ENCODE measurements around the gene C20orf202. TPM values are rescaled to one million over a fixed set of nuclear protein-coding genes. Genes with fewer than 3 reads are reported as not detected.

The C20orf202 gene
- total RNA-seq, 1 donor from 2014 or later: 0.14 TPM

DNA sequence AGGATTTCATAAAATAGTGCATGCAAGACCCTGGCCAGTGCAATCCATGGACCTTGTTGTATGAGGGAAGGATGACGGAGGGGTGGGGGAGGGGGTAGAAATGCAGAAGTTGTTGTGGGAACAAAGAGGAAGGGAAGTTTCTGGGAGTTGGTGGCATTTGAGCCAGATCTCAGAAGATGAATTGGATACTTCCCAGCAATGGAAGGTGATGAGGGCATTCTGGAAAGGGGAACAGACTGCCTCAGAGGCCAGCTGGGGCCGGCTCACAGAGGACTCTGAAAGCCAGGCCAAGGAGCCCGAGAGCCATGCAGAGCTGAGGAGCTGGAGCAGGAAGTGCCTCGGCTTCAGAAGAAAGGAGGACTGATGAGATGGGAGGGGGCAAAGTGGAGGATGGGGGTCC, 21.1 kb upstream of the C20orf202 start:
- DNase-seq (ENCODE audit: missing footprints): no peak
- no peak for ATAC-seq
- intact Hi-C loops (cut with DNase I): no loop called here

DNA sequence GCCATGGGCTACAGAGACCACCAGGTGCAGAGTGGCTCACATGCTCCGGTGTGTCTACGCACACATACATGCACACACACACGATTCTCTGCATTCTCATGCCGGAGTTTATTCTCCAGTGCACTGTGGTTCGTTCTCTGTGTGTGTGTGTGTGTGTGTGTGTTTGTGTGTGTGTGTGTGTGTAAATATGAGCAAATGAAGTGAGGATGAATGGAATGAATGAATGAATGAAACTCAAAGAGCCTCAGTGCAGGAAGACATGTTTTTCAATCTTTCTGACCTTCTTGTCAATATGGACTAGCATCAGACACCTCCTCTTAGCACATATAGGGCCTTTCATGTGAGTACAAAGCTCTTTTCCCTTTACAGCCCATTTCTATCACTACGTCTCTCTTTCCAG, 20.1 kb upstream of the C20orf202 start:
- intact Hi-C loops (cut with DNase I): no loop called here
- ATAC-seq (no peak), DNase-seq (ENCODE audit: missing footprints) (no peak)

DNA sequence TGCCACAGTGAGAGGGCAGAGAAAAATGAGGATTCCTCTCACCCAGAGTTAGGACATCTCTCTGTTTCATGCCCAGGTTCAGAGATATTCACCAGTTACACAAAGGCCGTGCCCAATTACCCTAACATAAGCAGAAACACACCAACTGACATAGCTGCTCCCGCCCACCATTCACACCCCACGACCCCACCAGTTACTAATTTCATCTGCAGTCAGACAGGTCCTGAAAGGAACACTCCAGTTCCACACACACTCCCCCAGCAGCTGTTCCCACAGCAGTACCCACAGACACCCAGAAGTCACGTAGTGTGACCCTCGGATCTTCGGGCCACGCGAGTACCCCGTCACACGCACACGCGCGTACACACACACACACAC, 19.0 kb upstream of the C20orf202 start:
- no peak for DNase-seq (ENCODE audit: missing footprints)
- intact Hi-C loops (cut with DNase I): no loop called here
- no peak for ATAC-seq

DNA sequence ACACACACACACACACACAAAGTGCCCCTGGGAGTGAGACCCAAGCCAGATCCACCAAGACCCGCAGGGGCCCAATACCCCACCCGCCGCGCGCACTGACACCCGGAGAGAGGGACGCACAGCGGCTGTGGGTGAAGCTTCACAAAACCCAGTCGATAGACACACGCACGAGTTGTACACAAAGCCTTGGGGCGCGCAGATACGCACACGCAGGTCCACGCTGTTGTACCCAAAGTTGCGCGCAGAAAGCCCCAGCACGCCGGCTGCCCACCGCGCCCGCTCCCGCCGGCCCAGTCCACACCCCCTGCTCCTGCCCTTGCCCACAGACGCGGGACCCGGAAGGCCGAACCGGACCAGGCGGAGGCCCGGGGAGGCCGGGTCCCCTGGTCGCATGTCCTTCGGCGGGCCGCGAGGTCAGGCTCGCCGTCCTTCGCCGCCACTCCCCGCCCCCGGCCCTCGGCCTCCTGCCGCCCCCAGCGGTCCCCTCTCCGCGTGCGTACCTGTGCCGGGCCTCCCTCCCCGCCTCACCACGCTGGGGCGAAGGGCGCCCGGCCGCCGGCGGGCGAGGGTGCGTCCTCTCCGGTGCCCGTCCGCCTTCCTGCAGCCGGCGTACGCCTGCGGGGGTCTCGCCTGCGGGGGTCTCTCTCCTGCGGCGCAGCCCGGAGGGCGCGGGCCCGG, 18.5 kb upstream of the C20orf202 start, which contains the start of gene TMEM74B:
TMEM74B (minus strand) TSS at position 344 of the 678 bp plus-strand sequence. CDS start 1,180 bp downstream, outside the sequence.
- DNase-seq (ENCODE audit: missing footprints) (no peak), ATAC-seq (no peak)
- intact Hi-C loops (cut with DNase I): no loop called here

DNA sequence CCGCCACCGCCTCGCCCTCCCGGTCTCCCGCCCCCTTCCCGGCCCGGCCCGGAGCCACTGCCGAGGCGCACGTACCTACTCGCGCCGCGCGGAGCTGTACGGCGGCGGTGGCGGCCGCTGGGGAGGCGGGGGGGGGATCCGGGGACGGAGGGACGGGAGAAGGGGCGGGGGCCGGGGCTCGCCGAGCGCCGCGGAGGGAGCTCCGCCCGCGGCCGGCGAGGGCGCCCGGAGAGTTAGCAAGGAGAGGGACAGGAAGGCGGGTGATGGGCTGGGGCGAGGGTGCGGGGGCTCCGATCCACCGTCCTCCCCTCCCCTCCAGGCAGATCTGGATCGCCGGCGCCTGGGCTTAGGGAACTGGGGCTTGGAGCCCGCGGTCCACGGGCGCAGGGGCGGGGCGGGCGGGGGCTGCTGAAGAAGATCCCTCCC, 17.9 kb upstream of the C20orf202 start:
- peak; percentile 21 for ATAC-seq
- no peak for DNase-seq (ENCODE audit: missing footprints)
- intact Hi-C loops (cut with DNase I): no loop called here

DNA sequence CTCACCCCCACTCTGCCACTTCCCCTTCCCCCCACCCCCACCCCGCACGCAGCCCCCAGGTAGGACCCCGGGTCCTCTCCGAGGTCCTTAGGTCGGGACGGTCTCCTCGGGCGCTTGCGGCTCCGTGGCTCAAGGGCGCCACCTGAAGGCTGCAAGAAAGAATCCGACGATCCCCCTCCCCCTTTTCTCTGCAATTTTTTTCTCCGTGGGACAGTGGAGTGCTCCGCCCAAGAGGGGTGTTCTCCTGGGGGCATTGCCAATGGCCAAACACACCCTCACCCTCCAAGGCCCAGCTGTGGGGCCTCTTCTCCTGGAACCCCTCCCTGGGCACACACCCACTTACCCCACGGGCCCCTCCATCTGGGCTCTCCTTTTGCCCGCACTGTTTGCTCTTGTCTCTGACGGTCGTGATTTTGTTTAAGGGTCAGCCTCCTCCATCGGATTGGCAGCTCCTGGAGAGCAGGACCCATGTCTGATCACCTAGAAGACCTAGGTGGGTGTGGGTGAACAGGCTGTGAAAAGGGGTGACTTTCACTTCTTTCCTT, 17.4 kb upstream of the C20orf202 start:
- intact Hi-C loops (cut with DNase I): no loop called here
- no peak for DNase-seq (ENCODE audit: missing footprints)
- ATAC-seq: no peak

DNA sequence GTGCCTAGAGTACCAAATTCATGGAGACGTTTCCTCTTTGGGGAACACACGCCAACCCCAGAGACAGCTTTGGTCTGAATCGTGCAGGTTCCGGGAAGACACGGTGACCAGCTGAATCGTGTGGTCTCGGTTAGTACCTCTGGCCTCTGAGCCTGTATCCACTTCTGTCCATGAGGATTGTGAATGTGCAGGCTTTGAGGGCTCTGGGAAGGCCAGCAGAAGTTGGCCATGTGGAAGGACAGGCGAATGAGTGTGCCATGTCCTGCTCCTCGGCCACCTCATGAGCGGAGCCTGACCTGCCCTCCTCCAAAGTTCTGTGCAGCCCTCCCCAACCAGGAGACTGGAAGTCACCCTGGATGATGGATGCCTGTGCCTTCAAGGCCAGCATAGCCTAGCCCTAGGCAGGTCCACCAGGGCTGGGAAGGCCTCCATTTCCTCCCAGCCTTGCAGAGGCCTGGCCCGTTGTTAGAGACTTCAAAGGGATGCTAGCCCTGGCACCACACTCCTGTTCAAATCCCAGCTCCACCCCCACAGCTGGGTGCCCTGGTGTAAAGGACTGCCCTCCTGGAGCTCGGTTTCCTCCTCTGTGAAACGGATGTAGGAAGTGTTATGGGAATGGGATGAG, 16.8 kb upstream of the C20orf202 start:
- no peak for DNase-seq (ENCODE audit: missing footprints)
- intact Hi-C loops (cut with DNase I): no loop called here
- no peak for ATAC-seq

DNA sequence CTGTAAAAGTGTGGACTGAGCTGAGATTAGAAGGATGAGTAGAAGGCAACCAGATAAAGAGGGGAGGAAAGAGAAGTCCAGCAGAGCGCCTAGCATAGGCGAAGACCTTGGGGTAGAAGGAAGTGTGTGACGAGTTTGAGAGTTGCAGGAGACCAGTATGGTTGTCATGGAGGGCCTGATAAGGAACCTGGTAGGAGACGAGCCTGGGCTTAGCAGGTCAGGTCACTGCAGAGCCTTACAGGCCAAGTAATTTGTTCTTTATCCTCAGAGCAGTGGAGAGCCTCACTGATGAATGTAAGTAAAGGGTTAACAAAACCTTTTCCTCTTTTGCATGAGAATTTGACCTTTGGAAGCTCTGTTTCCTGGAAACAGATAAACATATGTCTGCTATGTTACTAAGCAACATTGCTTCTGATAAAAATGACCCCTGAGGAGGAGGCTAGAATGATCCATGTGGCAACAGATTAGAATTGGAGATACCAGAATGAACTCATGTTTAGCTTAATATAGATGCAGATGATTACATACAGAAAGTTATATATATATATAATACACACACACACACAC, 15.6 kb upstream of the C20orf202 start:
- ATAC-seq: no peak
- intact Hi-C loops (cut with DNase I): no loop called here
- no peak for DNase-seq (ENCODE audit: missing footprints)

DNA sequence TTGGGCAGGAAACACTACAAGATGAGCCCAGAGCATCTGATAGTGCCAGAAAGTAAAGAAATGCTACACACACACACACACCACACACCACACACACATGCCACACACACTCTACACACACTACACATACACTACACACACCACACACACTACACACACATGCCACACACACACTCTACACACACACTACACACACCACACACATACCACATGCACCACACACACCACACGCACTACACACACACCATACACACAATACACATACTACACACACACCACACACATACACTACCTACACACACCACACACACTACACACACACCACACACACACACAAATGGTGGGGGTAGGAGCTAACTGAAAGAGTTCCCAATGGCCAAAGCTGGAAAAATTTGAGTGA, 14.9 kb upstream of the C20orf202 start:
- intact Hi-C loops (cut with DNase I): no loop called here
- DNase-seq (ENCODE audit: missing footprints): no peak
- no peak for ATAC-seq

DNA sequence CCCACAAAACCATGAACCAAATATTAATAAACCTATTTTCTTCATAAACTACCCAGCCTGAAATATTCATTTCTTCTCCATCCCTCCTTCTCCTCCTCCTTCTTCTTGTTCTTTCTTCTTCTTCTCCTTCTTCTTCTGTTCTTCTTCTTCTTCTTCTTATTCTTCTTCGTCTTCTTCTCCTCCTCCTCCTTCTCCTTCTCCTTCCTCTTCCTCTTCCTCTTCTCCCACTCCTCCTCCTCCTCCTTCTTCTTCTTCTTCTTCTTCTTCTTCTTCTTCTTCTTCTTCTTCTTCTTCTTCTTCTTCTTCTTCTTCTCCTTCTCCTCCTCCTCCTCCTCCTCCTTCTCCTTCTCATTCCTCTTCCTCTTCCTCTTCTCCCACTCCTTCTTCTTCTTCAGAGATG, 13.4 kb upstream of the C20orf202 start:
- no peak for ATAC-seq
- no peak for DNase-seq (ENCODE audit: missing footprints)
- intact Hi-C loops (cut with DNase I): no loop called here

DNA sequence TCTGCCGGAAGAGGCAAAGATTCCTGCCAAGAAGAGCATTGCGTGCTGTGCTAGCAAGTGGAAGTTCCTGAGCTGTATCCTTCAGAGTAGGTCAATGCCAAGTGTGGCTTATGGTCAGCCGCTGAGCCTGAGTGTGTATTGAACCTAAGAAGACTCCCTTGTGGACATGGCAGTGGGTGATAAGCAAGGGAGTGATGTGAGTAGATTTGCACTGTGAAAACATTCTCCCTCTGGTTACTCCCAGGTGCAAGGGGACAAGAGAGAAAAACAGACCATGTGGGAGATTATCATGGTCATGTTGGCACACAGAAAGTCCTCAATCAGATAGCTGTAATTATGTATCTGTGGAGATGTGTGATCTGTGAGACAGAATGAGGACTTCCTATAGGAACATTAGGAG, 12.4 kb upstream of the C20orf202 start:
- ATAC-seq (no peak), DNase-seq (ENCODE audit: missing footprints) (no peak)
- intact Hi-C loops (cut with DNase I): no loop called here

DNA sequence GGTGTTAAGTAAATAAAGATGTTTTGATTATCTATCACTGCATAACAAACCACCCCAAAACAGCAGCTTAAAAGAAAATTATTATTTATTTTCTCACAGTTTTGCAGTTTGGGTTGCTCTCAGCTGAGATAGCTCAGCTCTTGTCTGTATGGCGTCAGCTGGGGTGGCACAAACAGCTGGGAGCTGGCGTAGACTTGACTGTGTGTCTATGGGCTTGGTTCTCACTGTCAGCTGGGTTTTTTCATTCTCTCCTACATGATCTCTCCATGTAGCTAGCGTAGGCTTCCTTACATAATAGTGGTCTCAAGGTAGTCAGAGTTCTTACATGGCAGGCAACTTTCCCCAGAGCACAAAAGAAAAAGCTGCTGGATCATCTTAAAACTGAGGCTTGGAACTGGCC, 12.0 kb upstream of the C20orf202 start:
- ATAC-seq (no peak), DNase-seq (ENCODE audit: missing footprints) (no peak)
- intact Hi-C loops (cut with DNase I): no loop called here

DNA sequence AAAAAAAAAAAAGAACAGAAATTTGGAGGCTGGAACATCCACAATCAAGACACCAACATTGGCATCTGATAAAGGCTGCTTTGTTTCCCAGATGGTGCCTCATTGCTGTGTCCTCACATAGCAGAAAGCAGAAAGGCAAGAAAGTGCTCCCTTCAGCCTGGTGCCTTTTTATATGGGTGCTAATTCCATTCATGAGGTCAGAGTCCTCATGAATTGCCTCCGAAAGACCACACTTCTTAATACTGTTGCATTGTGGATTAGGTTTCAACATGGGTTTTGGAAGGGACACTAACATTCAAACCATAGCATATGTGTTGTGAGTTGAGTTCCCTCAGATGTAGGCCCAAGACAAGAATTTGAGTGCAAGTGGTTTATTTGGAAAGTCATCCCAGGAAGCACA, 8.0 kb upstream of the C20orf202 start:
- intact Hi-C loops (cut with DNase I): no loop called here

DNA sequence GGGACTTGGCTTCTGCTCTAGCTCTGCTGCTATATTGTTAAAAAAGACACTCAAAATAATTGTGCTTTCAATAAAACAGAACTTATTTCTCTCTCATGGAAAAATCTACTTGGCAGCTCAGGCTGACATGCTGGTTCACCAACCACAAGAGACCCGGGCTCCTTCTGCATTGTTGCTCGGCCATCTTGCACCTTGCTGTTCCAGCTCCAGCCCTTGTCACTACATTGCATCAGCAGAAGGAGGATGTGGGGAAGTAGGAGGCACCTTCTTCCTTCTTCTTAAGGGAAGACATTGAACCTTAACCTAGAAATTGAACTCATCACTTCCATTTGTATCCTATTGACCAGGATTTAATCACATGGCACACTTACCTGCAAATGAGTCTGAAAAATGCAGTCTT, 6.6 kb upstream of the C20orf202 start:
- DNase-seq (ENCODE audit: missing footprints) (no peak), ATAC-seq (no peak)
- intact Hi-C loops (cut with DNase I): no loop called here

More for the DNA sequence above, 8.0 kb upstream of the C20orf202 start:
- no peak for DNase-seq (ENCODE audit: missing footprints)
- ATAC-seq: no peak

DNA sequence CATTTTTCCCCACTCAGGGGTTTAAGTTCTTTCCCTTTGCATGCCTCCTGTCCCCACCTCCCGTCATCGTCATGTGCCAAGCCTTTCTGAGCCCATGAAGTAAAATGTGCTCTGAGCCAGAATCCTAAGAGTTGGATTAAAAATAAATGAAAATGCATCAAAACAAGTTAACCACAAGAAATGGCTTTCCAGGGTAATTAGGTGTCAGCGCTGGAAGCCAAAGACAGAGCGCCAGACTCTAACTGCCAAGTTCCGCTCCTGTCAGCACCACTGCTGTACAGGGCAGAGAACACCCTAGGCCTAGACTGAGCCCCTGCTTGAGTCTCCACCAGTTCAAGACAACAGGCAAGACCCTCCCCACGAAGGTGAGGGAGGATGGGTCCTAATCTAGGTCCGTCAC, 5.5 kb upstream of the C20orf202 start:
- ATAC-seq: no peak
- intact Hi-C loops (cut with DNase I): no loop called here
- no peak for DNase-seq (ENCODE audit: missing footprints)

DNA sequence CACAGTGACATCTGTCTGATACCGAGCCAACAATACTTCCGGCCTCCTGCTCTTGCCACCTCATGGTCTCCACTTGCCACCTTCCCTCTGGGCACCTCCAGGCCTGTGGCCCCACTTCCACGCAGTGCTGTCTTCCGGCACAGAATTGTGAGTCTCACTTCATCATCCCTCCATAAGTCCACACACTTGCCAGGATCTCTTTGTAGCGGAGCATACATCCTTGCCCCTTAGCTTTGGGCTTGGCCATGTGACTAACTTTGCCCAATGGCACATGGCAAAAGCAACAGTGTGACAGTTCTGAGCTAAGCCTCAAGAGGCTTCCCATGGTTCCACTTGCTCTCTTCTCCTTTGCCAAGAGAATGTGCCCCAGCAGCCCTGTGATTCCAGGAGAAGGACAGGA, 4.5 kb upstream of the C20orf202 start:
- no peak for ATAC-seq
- DNase-seq (ENCODE audit: missing footprints): no peak
- intact Hi-C loops (cut with DNase I): no loop called here

DNA sequence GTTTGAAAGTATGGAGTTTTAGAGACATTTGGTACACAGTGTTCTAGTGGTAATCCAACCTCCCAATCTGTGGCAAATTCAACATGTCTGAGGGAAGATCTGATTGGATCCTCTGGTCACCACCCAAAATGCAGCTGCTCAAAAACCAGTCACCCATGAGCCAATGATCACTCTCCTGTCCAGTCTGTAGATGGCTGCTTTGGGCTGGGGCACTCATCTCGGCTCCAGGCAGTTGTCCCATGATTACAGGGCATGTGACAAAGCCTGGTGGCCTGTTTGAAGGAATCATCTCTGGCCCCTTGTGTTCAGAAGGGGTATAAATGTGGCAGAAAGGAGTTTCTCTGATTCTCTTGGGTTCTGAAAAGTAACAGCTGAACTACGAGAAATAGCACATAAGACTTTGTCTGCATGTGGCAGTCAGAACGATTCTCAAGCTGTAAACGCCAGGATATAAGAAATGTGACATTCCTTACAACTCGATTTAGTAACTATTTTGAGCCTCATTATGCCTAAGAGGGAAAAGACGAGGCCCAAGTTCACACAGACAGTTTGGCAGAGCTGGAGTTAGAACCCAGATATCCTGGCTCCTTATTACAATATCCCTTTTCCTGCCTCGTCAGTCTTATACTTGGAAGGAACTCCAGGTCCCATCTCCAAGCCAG, 3.9 kb upstream of the C20orf202 start:
- DNase-seq (ENCODE audit: missing footprints) (no peak), ATAC-seq (no peak)
- intact Hi-C loops (cut with DNase I): no loop called here

DNA sequence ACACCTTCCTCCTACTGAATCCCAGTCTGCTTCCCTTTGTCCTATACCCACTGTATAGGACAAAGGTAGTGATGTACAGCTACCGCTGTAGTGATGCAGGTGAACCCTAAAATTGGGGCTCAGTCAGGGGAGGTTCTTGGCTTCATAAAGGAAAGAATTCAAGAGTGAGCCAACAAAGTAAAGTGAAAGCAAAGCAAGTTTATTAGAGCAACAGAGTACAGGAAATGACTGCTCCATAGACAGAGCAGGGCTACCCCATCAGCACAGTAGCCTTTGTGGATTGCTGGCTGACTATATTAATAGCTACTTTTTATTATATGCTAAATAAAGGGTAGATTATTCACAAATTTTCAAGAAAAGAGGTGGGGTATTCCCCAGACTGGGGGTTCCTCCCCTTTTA, 3.3 kb upstream of the C20orf202 start:
- intact Hi-C loops (cut with DNase I): loop anchor here (10.0 kb wide), 1 partner anchor 245 kb away; no protein-coding TSS in a partner anchor
- DNase-seq (ENCODE audit: missing footprints): no peak
- no peak for ATAC-seq

DNA sequence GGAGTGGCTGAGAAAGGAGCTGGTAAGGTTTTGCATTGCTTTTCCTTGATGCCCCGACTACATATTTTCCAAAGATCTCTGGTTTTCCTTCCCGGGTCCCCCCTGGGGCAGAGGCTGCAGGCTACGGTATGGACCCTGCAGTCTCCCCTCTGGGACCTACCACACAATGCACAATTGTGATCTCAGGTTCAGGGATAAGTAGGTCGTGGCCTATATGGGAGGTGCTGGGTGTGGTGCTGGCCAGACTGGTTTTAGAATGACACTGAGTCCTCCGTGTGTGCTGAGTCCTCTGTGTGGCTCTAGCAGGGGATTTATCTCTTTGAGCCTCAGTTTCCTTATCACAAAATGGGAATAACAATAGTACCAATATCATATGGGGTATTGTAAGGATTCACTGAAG, 376 bp downstream of the C20orf202 start:
- no peak for DNase-seq (ENCODE audit: missing footprints)
- no peak for ATAC-seq
- intact Hi-C loops (cut with DNase I): loop anchor here (10.0 kb wide), 1 partner anchor 249 kb away; no protein-coding TSS in a partner anchor

All from Right ventricle myocardium inferior (tissue), 1 donor.